K562 (cell line): ENCODE measurements around the gene PAQR8. TPM values are rescaled to one million over a fixed set of nuclear protein-coding genes. Genes with fewer than 3 reads are reported as not detected.

Source experiments
- ATAC-seq: fragments of 200-7000 bp; cut with Tn5 transposase; 3 replicates; pipeline ENCODE4 v1.9.1; 2020; ENCODE audit warnings: moderate library complexity
- BruUV-seq: library from RNA; stranded (reverse); fragments of 400-500 nt; replicated peaks from 2 replicates; lab custom pipeline; 2021; lab: Mats Ljungman, UMichigan
- CTCF ChIA-PET: fragments of 300-600 bp; formaldehyde crosslinking; extraction: SDS; loops from one replicate; lab custom pipeline; 2021; ENCODE audit warnings: low intra/inter-chr PET ratio; lab: Yijun Ruan, JAX
- POLR2A ChIA-PET: fragments of 300-600, 350-650 bp; sonication (Branson Sonifier 250); formaldehyde crosslinking; extraction: SDS; loops from one replicate; lab custom pipeline; 2021; ENCODE audit warnings: antibody characterized with exemption, inconsistent platforms; lab: Yijun Ruan, JAX
- DNase-seq, 4 experiments: peaks; one replicate each; pipeline versions ENCODE4 v3.0.0 to v3.0.0-alpha.2; 2011 to 2018; ENCODE audit warnings: low spot score in 3 of 4, mixed read lengths in 3 of 4; ENCODE audit errors: extremely low read depth in 1 of 4
- FAIRE-seq: peaks from 2 replicates; lab custom pipeline; 2011; peaks lifted over from hg19 to GRCh38; lab: Jason Lieb, UNC
- H2AFZ ChIP-seq: 2 replicates; pipeline ENCODE4 v1.6.0; 2011; ENCODE audit warnings: low read depth, low read length, control low read depth, inconsistent platforms
- H3K27ac ChIP-seq: fragments of 200-600 bp; 3 replicates; pipeline ENCODE4 v1.8.0; 2011; ENCODE audit warnings: low read depth, mild to moderate bottlenecking, control low read depth, inconsistent platforms, low read length, moderate library complexity, mixed read lengths; ENCODE audit errors: extremely low read depth
- H3K27me3 ChIP-seq, 2 experiments: fragments of 300-600 bp in 1 of 2; 2 replicates in 1 of 2; 3 replicates in 1 of 2; pipeline versions ENCODE4 v1.6.0 to v1.8.0; 2011; ENCODE audit warnings: inconsistent platforms in 2 of 2, low read length in 2 of 2, mild to moderate bottlenecking in 1 of 2, mixed read lengths in 1 of 2, moderate library complexity in 1 of 2; ENCODE audit not compliant: control insufficient read depth in 2 of 2, insufficient read depth in 2 of 2
- H3K36me3 ChIP-seq: fragments of 300-600 bp; 3 replicates; pipeline ENCODE4 v1.8.0; 2011; ENCODE audit warnings: mild to moderate bottlenecking, low read length, inconsistent platforms; ENCODE audit not compliant: control insufficient read depth, insufficient read depth
- H3K4me1 ChIP-seq, 2 experiments: fragments of 200-600 bp in 1 of 2; replicated peaks in 1 of 2; 2 replicates in 1 of 2; 3 replicates in 1 of 2; pipeline versions ENCODE4 v1.5.1 to v1.8.0; 2011; ENCODE audit warnings: inconsistent platforms in 2 of 2, low read length in 2 of 2, mild to moderate bottlenecking in 1 of 2, mixed read lengths in 1 of 2, moderate library complexity in 1 of 2; ENCODE audit not compliant: control insufficient read depth in 2 of 2, insufficient read depth in 2 of 2
- H3K4me2 ChIP-seq: 2 replicates; pipeline ENCODE4 v1.6.1; 2011; ENCODE audit warnings: low read length, control low read depth, inconsistent platforms, mixed read lengths; ENCODE audit not compliant: insufficient read depth
- H3K4me3 ChIP-seq: fragments of 200-600 bp; sonication (generic), shearing (Covaris generic); 2 replicates; pipeline ENCODE4 v1.5.1; 2016; ENCODE audit warnings: control low read depth, inconsistent platforms
- H3K79me2 ChIP-seq: fragments of 200-600 bp; 3 replicates; pipeline ENCODE4 v1.8.0; 2011; ENCODE audit warnings: low read length, inconsistent platforms; ENCODE audit not compliant: control insufficient read depth, insufficient read depth
- H3K9ac ChIP-seq, 2 experiments: 2 replicates each; pipeline versions ENCODE4 v1.6.0 to v1.6.1; 2011; ENCODE audit warnings: low read depth in 2 of 2, low read length in 2 of 2, control low read depth in 1 of 2, inconsistent platforms in 1 of 2, mild to moderate bottlenecking in 1 of 2, mixed read lengths in 1 of 2; ENCODE audit not compliant: insufficient read depth in 1 of 2
- H3K9me1 ChIP-seq: one replicate; pipeline ENCODE4 v1.6.0; 2011; ENCODE audit warnings: inconsistent platforms, mild to moderate bottlenecking, low read length, moderate library complexity; ENCODE audit not compliant: control insufficient read depth, insufficient read depth
- H3K9me3 ChIP-seq: replicated peaks from 2 replicates; pipeline ENCODE4 v1.5.1; 2011; ENCODE audit warnings: low read depth, low read length, inconsistent platforms; ENCODE audit not compliant: control insufficient read depth, insufficient read depth
- H4K20me1 ChIP-seq: replicated peaks from 2 replicates; pipeline ENCODE4 v1.6.1; 2011; ENCODE audit warnings: low read length, inconsistent platforms, mixed read lengths; ENCODE audit not compliant: control insufficient read depth, insufficient read depth
- CHD2 ChIP-seq: IDR thresholded peaks from 2 replicates; pipeline ENCODE4 v1.6.1; 2011; ENCODE audit warnings: low read depth, low read length
- POU5F1 ChIP-seq: fragments of 150-350 bp; IDR thresholded peaks from 2 replicates; pipeline ENCODE4 v1.6.1; 2014; ENCODE audit warnings: borderline replicate concordance, low read length, low read depth, mild to moderate bottlenecking; ENCODE audit not compliant: partially characterized antibody
- SIX5 ChIP-seq, 2 experiments: IDR thresholded peaks; 2 replicates each; pipeline ENCODE4 v1.6.1; 2011; ENCODE audit warnings: low read length in 2 of 2, borderline replicate concordance in 1 of 2, low read depth in 1 of 2, mild to moderate bottlenecking in 1 of 2, moderate library complexity in 1 of 2; ENCODE audit not compliant: insufficient read depth in 1 of 2
- SMARCE1 ChIP-seq: fragments of 450-650 bp; IDR thresholded peaks from 2 replicates; pipeline ENCODE4 v1.7.1; 2016; ENCODE audit warnings: mild to moderate bottlenecking
- ZFPM2 ChIP-seq: fragments of 250-450 bp; sonication (Bioruptor Pico); IDR thresholded peaks from 2 replicates; pipeline ENCODE4 v1.5.1; 2022; ENCODE audit warnings: mild to moderate bottlenecking
- ZNF316 ChIP-seq: fragments of 450-650 bp; IDR thresholded peaks from 2 replicates; pipeline ENCODE4 v1.6.1; 2016
- ZNF408 ChIP-seq: fragments of 250-450 bp; sonication (Bioruptor Pico); IDR thresholded peaks from 2 replicates; pipeline ENCODE4 v1.4.0; 2020; ENCODE audit warnings: low read depth, mild to moderate bottlenecking, moderate library complexity
- WGBS: fragments of 100-300 bp; shearing (Covaris generic); methylation state at CpG from one replicate; pipeline ENCODE4 v1.1.6; 2016; ENCODE audit warnings: low coverage, mixed read lengths; ENCODE audit not compliant: insufficient coverage; ENCODE audit errors: missing lambda C conversion rate; 5-methylcytosine and 5-hydroxymethylcytosine counted together
- in situ Hi-C: fragments of 300-500 bp; cut with MboI; formaldehyde crosslinking; loops from 4 replicates; pipeline ENCODE4 v1.15.0; 2018; ENCODE audit warnings: inconsistent platforms, mixed read lengths
- intact Hi-C: fragments of 100-400 bp; cut with micrococcal nuclease; formaldehyde crosslinking; loops from 2 replicates; pipeline ENCODE4 v1.14.2; 2022
- polyA plus RNA-seq, 8 experiments: library from polyadenylated mRNA; depleted of rRNA in 4 of 8; stranded (reverse) in 5 of 8; unstranded in 3 of 8; fragments of >200 nt; fragmentation: Nextera tagmentation in 2 of 8; fragmentation: Illumina TruSeq in 1 of 8; extraction: Ambion mirVana in 2 of 8; extraction: Trizol in 1 of 8; gene quantifications; 2 replicates each; pipeline versions ENCODE4 v1.2.1 to v1.2.3, GENCODE V29; 2011 to 2014; ENCODE audit warnings: inconsistent platforms in 1 of 8, missing spikeins in 1 of 8
- total RNA-seq, 7 experiments: library from RNA; depleted of rRNA in 6 of 7; stranded (reverse); fragments of >200 nt in 6 of 7; fragmentation: Illumina TruSeq in 2 of 7; extraction: Trizol in 2 of 7; gene quantifications; 2 replicates each; pipeline versions ENCODE4 v1.2.1 to v1.2.3, GENCODE V29; 2011 to 2021; ENCODE audit warnings: low replicate concordance in 1 of 7
- TF ChIP-seq, protein P1 (sequence below): fragments of 250-450 bp; sonication (Bioruptor Pico); IDR thresholded peaks from 2 replicates; pipeline ENCODE4 v1.8.0; 2022; ENCODE audit warnings: moderate library complexity, mild to moderate bottlenecking, inconsistent platforms
- TF ChIP-seq, protein P2 (sequence below), 2 experiments: fragments of 450-650 bp in 1 of 2; sonication (generic) in 1 of 2; formaldehyde crosslinking in 1 of 2; IDR thresholded peaks in 1 of 2; conservative IDR thresholded peaks in 1 of 2; 2 replicates each; pipeline versions ENCODE4 v1.6.1 to v1.8.1; 2016 to 2023; ENCODE audit warnings: mild to moderate bottlenecking in 2 of 2, moderate library complexity in 2 of 2, inconsistent platforms in 1 of 2, missing genetic modification reagents in 1 of 2
- TF ChIP-seq, protein P3 (sequence below): sonication (generic); formaldehyde crosslinking; IDR thresholded peaks from 2 replicates; pipeline ENCODE4 v1.8.1; 2023; ENCODE audit warnings: mild to moderate bottlenecking, missing genetic modification reagents

The PAQR8 gene
- total and polyA plus RNA-seq, 9 of the 15 experiments (the other 6 are each of a cell fraction or from before 2014, with no cell fraction given): 1.4 to 10.2 (median 3.5) TPM

DNA sequence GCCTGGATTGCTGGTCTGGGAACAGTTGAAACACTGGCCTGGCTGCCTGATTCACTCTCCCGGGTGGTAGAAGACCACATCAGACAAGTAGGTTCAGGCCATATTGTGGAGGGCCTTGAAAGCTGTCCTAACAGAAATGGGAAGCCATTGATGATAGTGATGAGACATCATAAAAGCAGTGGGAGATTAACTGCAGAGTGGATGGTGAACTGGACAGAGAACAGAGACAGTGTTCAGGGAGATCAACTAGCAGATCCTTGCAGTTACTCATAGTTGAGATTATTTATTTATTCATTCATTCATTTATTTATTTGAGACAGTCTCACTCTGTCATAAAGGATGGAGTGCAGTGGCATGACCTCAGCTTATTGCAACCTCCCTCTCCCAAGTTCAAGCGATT is 47.2 kb upstream of the PAQR8 start:
- CTCF ChIA-PET: no interaction called here
- BruUV-seq: no TSS peak
- no peak for FAIRE-seq

GRCh38 chr6:52317211-52317610 is 44.7 kb upstream of the PAQR8 start:
- 89% methylated on average over 1 of the region's 1 CpG for WGBS
- ATAC-seq (no peak), FAIRE-seq (no peak), DNase-seq (no peak)
- BruUV-seq: no TSS peak
- Histone ChIP-seq H3K36me3 (no peaks in the 10 kb centered on the region), H3K27me3 (no peaks in the 10 kb centered on the region), H4K20me1 (no peaks in the 10 kb centered on the region), H3K4me1 (peaks cover 3 to 22% of the 10 kb centered on the region in 2 experiments; a peak in 4 of 5 replicates), H3K4me2 (no peak overlapping the region), H3K4me3 (no peak overlapping the region), H3K27ac (no peak overlapping the region), H3K9me3 (no peaks in the 10 kb centered on the region), H3K9me1 (no peaks in the 10 kb centered on the region), H3K79me2 (no peaks in the 10 kb centered on the region), H2AFZ (no peak overlapping the region), H3K9ac (no peak overlapping the region)
- in situ Hi-C loops (no loop called here), intact Hi-C loops (loop anchor here (5.0 kb wide), 1 partner anchor 45 kb away; the partner anchor contains the start of gene PAQR8)
- CTCF ChIA-PET: no interaction called here
- POLR2A ChIA-PET: no interaction called here
- TF ChIP-seq SMARCE1 (no peak), ZNF408 (CRISPR knock-in tag) (no peak), CHD2 (no peak), POU5F1 (no peak), ZFPM2 (CRISPR knock-in tag) (no peak), SIX5 (IDR thresholded peaks at IDR 0.05; ENCODE audit: borderline replicate concordance in 1 of 2, insufficient read depth in 1 of 2, low read depth in 1 of 2, low read length in 2 of 2) (no peak)
- TF ChIP-seq, protein P1, sequence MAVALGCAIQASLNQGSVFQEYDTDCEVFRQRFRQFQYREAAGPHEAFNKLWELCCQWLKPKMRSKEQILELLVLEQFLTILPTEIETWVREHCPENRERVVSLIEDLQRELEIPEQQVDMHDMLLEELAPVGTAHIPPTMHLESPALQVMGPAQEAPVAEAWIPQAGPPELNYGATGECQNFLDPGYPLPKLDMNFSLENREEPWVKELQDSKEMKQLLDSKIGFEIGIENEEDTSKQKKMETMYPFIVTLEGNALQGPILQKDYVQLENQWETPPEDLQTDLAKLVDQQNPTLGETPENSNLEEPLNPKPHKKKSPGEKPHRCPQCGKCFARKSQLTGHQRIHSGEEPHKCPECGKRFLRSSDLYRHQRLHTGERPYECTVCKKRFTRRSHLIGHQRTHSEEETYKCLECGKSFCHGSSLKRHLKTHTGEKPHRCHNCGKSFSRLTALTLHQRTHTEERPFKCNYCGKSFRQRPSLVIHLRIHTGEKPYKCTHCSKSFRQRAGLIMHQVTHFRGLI: no peak
- TF ChIP-seq, protein P2, sequence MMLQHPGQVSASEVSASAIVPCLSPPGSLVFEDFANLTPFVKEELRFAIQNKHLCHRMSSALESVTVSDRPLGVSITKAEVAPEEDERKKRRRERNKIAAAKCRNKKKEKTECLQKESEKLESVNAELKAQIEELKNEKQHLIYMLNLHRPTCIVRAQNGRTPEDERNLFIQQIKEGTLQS (IDR thresholded peaks at IDR 0.05): no peak
- TF ChIP-seq, protein P2 (CRISPR knock-in tag; conservative IDR thresholded peaks at IDR 0.05): no peak

More for the DNA sequence above, 47.2 kb upstream of the PAQR8 start:
- intact Hi-C loops (loop anchor here (5.0 kb wide), 1 partner anchor 48 kb away; the partner anchor contains the start of gene PAQR8), in situ Hi-C loops (no loop called here)
- H3K79me2 ChIP-seq: no peaks in the 10 kb centered on the region
- no peaks in the 10 kb centered on the region for H4K20me1 ChIP-seq
- WGBS: 62% methylated on average over 2 of the region's 2 CpGs
- H2AFZ ChIP-seq: peak overlapping the region; percentile 44
- no peaks in the 10 kb centered on the region for H3K9me1 ChIP-seq
- POLR2A ChIA-PET: interaction anchor here (0.6 to 1.4 kb wide), 2 partner anchors 16 to 118 kb away, joined by 3 to 4 read pairs; no protein-coding TSS in a partner anchor
- ATAC-seq (no peak), DNase-seq (no peak)
- no peak overlapping the region for H3K9ac ChIP-seq
- no peak overlapping the region for H3K4me3 ChIP-seq
- no peak overlapping the region for H3K27ac ChIP-seq
- no peaks in the 10 kb centered on the region for H3K36me3 ChIP-seq
- TF ChIP-seq ZNF316: 0 out of 2 replicates have a peak, but pooled peaks have one; percentile 16
- TF ChIP-seq, protein P3, sequence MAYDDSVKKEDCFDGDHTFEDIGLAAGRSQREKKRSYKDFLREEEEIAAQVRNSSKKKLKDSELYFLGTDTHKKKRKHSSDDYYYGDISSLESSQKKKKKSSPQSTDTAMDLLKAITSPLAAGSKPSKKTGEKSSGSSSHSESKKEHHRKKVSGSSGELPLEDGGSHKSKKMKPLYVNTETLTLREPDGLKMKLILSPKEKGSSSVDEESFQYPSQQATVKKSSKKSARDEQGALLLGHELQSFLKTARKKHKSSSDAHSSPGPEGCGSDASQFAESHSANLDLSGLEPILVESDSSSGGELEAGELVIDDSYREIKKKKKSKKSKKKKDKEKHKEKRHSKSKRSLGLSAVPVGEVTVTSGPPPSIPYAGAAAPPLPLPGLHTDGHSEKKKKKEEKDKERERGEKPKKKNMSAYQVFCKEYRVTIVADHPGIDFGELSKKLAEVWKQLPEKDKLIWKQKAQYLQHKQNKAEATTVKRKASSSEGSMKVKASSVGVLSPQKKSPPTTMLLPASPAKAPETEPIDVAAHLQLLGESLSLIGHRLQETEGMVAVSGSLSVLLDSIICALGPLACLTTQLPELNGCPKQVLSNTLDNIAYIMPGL: no peak
- H3K4me2 ChIP-seq: no peak overlapping the region
- H3K27me3 ChIP-seq: no peaks in the 10 kb centered on the region
- H3K4me1 ChIP-seq: peaks cover 3 to 22% of the 10 kb centered on the region in 2 experiments; a peak in 4 of 5 replicates
- no peaks in the 10 kb centered on the region for H3K9me3 ChIP-seq
